ENCODE data around the gene CHMP4A.

The CHMP4A gene

DNA sequence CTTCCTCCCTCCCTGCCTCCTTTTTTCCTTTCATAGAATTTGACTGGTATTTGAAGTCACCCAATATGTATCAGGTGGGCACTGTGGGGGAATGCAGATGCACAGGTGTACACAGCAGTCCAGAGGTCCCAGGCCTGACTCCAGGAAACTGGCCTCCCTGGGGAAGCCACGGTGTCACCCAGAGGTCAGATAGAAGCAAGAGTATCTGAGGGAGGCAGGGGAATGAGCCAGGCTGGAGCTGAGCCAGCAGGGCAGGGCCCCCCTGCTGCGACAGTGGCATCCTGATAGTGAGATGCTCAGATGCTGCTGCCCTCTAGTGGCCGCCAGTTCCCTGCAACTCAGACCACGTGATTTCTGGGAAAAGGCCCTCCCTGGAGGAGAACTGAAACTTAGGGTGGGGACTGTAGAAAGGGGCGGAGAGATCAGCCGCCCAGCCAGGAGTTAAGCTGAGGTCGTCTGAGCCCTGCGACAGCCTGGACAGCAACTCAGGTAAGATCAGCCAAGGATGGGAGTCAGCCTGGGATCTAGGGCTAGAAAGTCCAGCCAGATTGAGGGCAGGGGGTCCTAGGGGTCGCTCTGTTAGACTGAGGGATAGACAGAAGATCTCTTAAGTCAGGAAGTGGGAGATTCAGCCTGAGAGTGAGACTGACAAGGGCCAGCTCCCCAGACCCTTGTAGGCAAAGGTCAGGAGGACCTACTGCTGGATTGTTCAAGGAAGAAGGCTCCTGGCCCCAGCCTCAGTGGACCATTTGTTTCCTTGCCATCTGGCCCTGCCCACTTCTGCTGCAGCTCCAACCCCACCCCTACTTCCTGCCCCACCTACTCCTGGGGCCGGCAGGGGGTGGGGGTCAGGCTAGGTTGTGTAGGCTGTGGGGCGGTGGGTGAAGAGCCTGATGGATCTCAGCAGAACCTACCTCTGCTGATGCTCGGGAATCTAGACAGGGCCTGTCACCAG is 52.2 kb downstream of the CHMP4A start, which contains the start of gene IRF9:
Gene IRF9, plus strand, starts transcription at position 416 of the 955 bp plus-strand sequence. CDS start 880 bp downstream, outside the sequence.
- ChIA-PET POLR2A (interaction anchor here (0.6 to 2.7 kb wide), 13 partner anchors 9 to 85 kb away, joined by 3 to 14 read pairs (median 5); partner anchors contain the start of genes CHMP4A, DCAF11, EMC9 and NRL), CTCF (interaction anchor here (0.6 to 7.3 kb wide), 48 partner anchors 10 to 572 kb away, joined by 3 to 154 read pairs (median 6); partner anchors contain the start of genes CHMP4A, CIDEB, DCAF11 and EMC9)
- DNase-seq (ENCODE audit: extremely low spot score): peak; percentile 94
- TF ChIP-seq, protein P1, sequence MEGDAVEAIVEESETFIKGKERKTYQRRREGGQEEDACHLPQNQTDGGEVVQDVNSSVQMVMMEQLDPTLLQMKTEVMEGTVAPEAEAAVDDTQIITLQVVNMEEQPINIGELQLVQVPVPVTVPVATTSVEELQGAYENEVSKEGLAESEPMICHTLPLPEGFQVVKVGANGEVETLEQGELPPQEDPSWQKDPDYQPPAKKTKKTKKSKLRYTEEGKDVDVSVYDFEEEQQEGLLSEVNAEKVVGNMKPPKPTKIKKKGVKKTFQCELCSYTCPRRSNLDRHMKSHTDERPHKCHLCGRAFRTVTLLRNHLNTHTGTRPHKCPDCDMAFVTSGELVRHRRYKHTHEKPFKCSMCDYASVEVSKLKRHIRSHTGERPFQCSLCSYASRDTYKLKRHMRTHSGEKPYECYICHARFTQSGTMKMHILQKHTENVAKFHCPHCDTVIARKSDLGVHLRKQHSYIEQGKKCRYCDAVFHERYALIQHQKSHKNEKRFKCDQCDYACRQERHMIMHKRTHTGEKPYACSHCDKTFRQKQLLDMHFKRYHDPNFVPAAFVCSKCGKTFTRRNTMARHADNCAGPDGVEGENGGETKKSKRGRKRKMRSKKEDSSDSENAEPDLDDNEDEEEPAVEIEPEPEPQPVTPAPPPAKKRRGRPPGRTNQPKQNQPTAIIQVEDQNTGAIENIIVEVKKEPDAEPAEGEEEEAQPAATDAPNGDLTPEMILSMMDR (IDR thresholded peaks at IDR 0.05; ENCODE audit: control extremely low read depth, extremely low read depth, low read depth, missing control alignments): peak; percentile 92

DNA sequence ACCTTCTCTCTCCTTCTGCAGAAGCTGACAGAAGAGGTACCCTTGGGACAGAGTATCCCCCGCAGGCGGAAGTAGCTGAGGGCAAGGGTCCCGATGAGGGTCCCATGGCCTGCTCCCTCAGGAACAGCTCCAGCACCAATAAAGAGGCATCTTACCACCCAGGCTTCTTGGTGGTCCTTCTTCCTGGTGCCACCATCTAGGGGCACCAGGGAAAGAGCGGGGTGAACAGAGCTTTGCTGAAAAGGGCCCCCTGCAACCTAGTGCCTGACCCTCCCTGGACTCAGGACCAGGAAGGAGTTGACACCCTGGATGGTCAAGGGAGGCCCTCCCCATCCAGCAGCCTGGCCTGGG is 52.8 kb downstream of the CHMP4A start:
- DNase-seq (ENCODE audit: extremely low spot score): no peak
- TF ChIP-seq, protein P1 (IDR thresholded peaks at IDR 0.05; ENCODE audit: control extremely low read depth, extremely low read depth, low read depth, missing control alignments): no peak
- POLR2A ChIA-PET: interaction anchor here (1.1 to 2.7 kb wide), 8 partner anchors 9 to 65 kb away, joined by 3 to 14 read pairs (median 5); partner anchors contain the start of genes CHMP4A, DCAF11, NRL and PSME1
- CTCF ChIA-PET: interaction anchor here (0.6 to 7.3 kb wide), 35 partner anchors 11 to 571 kb away, joined by 3 to 154 read pairs (median 6); partner anchors contain the start of genes CHMP4A, CIDEB, DCAF11 and IPO4

DNA sequence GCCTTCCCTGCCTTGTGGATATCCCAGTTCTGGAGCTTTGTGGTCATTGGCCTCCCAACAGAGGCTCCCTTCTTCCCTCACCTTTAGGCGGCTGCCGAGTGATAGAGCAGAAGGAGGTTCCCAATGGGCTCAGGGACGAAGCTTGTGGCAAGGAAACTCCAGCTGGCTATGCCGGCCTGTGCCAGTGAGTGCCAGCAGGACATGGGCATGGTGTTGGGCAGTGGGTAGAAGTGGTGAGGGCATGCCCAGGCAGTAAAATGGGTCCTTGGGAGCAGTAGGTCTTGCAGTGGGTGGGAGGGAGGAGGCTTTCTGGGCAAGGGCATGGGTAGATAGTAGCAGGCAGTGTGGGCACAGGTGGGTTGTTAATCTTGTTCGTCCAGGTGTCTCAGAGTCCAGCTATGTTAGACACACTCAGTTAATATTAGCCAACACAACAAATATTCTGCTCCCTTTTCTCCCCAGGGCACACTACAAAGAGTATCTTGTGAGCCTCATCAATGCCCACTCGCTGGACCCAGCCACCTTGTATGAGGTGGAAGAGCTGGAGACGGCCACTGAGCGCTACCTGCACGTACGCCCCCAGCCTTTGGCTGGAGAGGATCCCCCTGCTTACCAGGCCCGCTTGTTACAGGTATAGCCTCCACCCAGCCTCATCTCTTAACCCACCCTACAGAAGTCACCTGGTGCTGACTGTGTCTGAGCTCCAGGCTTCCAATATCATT is 53.4 kb downstream of the CHMP4A start:
- no peak for DNase-seq (ENCODE audit: extremely low spot score)
- TF ChIP-seq, protein P1 (IDR thresholded peaks at IDR 0.05; ENCODE audit: control extremely low read depth, extremely low read depth, low read depth, missing control alignments): no peak
- ChIA-PET POLR2A (interaction anchor here (1.7 to 2.7 kb wide), 5 partner anchors 8 to 46 kb away, joined by 5 to 14 read pairs (median 5); partner anchors contain the start of genes DCAF11, NRL, PSME1 and PSME2), CTCF (interaction anchor here (1.0 to 7.3 kb wide), 20 partner anchors 11 to 148 kb away, joined by 3 to 154 read pairs (median 9); partner anchors contain the start of genes CIDEB, DCAF11, MDP1 and NRL)
